IPS-20b (cell line): ENCODE measurements around the gene TM4SF5.
A peak's percentile ranks its signal among the peaks of the same experiment; 100 is the strongest.
"Not testable (repeated sequence)": the region's sequence is repeated elsewhere in the genome, so short reads cannot be mapped to it uniquely, and the experiment has no call there.

Source experiments
- H3K27ac ChIP-seq: one replicate; pipeline ENCODE4 v1.5.1; 2013; ENCODE audit warnings: low read length
- H3K27me3 ChIP-seq: 2 replicates; pipeline ENCODE4 v1.6.1; 2013; ENCODE audit warnings: mild to moderate bottlenecking, low read length, inconsistent platforms; ENCODE audit not compliant: insufficient read depth
- H3K36me3 ChIP-seq: 2 replicates; pipeline ENCODE4 v1.6.1; 2013; ENCODE audit warnings: low read depth, mild to moderate bottlenecking, inconsistent platforms, low read length, moderate library complexity; ENCODE audit not compliant: insufficient read depth
- H3K4me1 ChIP-seq: 2 replicates; pipeline ENCODE4 v1.6.1; 2013; ENCODE audit warnings: mild to moderate bottlenecking, control low read depth, inconsistent platforms, low read length, moderate library complexity; ENCODE audit not compliant: insufficient read depth
- H3K4me3 ChIP-seq: 2 replicates; pipeline ENCODE4 v1.5.1; 2013; ENCODE audit warnings: mild to moderate bottlenecking, low read length, inconsistent platforms
- H3K9ac ChIP-seq: 2 replicates; pipeline ENCODE4 v1.6.1; 2013; ENCODE audit warnings: low read depth, mild to moderate bottlenecking, inconsistent platforms, low read length, moderate library complexity
- H3K9me3 ChIP-seq: 2 replicates; pipeline ENCODE4 v1.6.1; 2013; ENCODE audit warnings: mild to moderate bottlenecking, low read depth, low read length, inconsistent platforms; ENCODE audit not compliant: insufficient read depth

Gene TM4SF5

GRCh38 chr17:4815043-4815675 is 43.5 kb downstream of the TM4SF5 start:
- Histone ChIP-seq H3K27ac (no peak overlapping the region), H3K27me3 (no peaks in the 10 kb centered on the region), H3K4me3 (no peak overlapping the region), H3K9me3 (no peaks in the 10 kb centered on the region), H3K36me3 (peaks cover 55% of the 10 kb centered on the region), H3K4me1 (no peaks in the 10 kb centered on the region), H3K9ac (no peak overlapping the region)

- Histone ChIP-seq H3K27me3 (no peaks in the 10 kb centered on the region), H3K9me3 (no peaks in the 10 kb centered on the region), H3K27ac (no peak overlapping the region), H3K4me3 (no peak overlapping the region), H3K4me1 (no peaks in the 10 kb centered on the region), H3K9ac (no peak overlapping the region), H3K36me3 (peaks cover 49% of the 10 kb centered on the region)
Observed at GRCh38 chr17:4816826-4817225, 45.1 kb downstream of the TM4SF5 start.

GRCh38 chr17:4818276-4818675 is 46.6 kb downstream of the TM4SF5 start:
- peaks cover 55% of the 10 kb centered on the region for H3K36me3 ChIP-seq
- H3K27ac ChIP-seq: no peak overlapping the region
- H3K4me1 ChIP-seq: no peaks in the 10 kb centered on the region
- no peak overlapping the region for H3K4me3 ChIP-seq
- no peak overlapping the region for H3K9ac ChIP-seq
- no peaks in the 10 kb centered on the region for H3K27me3 ChIP-seq
- no peaks in the 10 kb centered on the region for H3K9me3 ChIP-seq

- no peaks in the 10 kb centered on the region for H3K4me1 ChIP-seq
- H3K36me3 ChIP-seq: peaks cover 34% of the 10 kb centered on the region; the same call in 1 of the 2 replicates
- H3K27ac ChIP-seq: no peak overlapping the region
- no peak overlapping the region for H3K9ac ChIP-seq
- H3K9me3 ChIP-seq: no peaks in the 10 kb centered on the region
- H3K4me3 ChIP-seq: no peak overlapping the region
- H3K27me3 ChIP-seq: no peaks in the 10 kb centered on the region
Observed at GRCh38 chr17:4822835-4823234, 51.1 kb downstream of the TM4SF5 start.

GRCh38 chr17:4823373-4824089 is 51.8 kb downstream of the TM4SF5 start:
- H3K4me3 ChIP-seq: no peak overlapping the region
- H3K4me1 ChIP-seq: no peaks in the 10 kb centered on the region
- H3K9me3 ChIP-seq: no peaks in the 10 kb centered on the region
- no peak overlapping the region for H3K9ac ChIP-seq
- no peaks in the 10 kb centered on the region for H3K27me3 ChIP-seq
- H3K27ac ChIP-seq: no peak overlapping the region
- peaks cover 28% of the 10 kb centered on the region; the same call in 1 of the 2 replicates for H3K36me3 ChIP-seq

GRCh38 chr17:4827399-4827798 is 55.7 kb downstream of the TM4SF5 start:
- 0 out of 2 replicates have a peak, but pooled peaks cover 10% of the 10 kb centered on the region for H3K36me3 ChIP-seq
- no peak overlapping the region for H3K27ac ChIP-seq
- no peaks in the 10 kb centered on the region for H3K4me1 ChIP-seq
- no peak overlapping the region for H3K4me3 ChIP-seq
- no peaks in the 10 kb centered on the region for H3K9me3 ChIP-seq
- H3K9ac ChIP-seq: no peak overlapping the region
- no peaks in the 10 kb centered on the region for H3K27me3 ChIP-seq

GRCh38 chr17:4832829-4833177 is 61.1 kb downstream of the TM4SF5 start:
- Histone ChIP-seq H3K4me3 (peak overlapping the region; percentile 75), H3K9ac (peak overlapping the region; percentile 69; the same call in 1 of the 2 replicates)
- H3K36me3 ChIP-seq, H3K9me3 ChIP-seq, H3K27me3 ChIP-seq, H3K4me1 ChIP-seq, H3K27ac ChIP-seq: not testable (repeated sequence)
